ENCODE results near the gene MINK1.

Gene MINK1

GRCh38 chr17:4839221-4839620 lies 6.1 kb downstream of the MINK1 start:
- Mint-ChIP-seq H3K36me3 (ENCODE audit: low read depth) (peaks cover 10% of the 10 kb centered on the region), H3K9me3 (no peaks in the 10 kb centered on the region), H3K4me1 (peaks cover 60% of the 10 kb centered on the region), H3K27me3 (ENCODE audit: low read depth, poor library complexity) (no peaks in the 10 kb centered on the region), H3K27ac (peak overlapping the region; percentile 39), H3K4me3 (no peak overlapping the region)
- TF ChIP-seq CTCF (IDR thresholded peaks at IDR 0.05): no peak
- no peak for DNase-seq

- peaks cover 20% of the 10 kb centered on the region for H3K36me3 Mint-ChIP-seq (ENCODE audit: low read depth)
- no peak for DNase-seq
- no peak for TF ChIP-seq CTCF (IDR thresholded peaks at IDR 0.05)
- H3K4me3 Mint-ChIP-seq: no peak overlapping the region
- H3K9me3 Mint-ChIP-seq: no peaks in the 10 kb centered on the region
- H3K4me1 Mint-ChIP-seq: peaks cover 51% of the 10 kb centered on the region
- peaks cover 4% of the 10 kb centered on the region for H3K27me3 Mint-ChIP-seq (ENCODE audit: low read depth, poor library complexity)
- peak overlapping the region; percentile 0 for H3K27ac Mint-ChIP-seq
These were observed 7.1 kb downstream of the MINK1 start for GRCh38 chr17:4839965-4840892.

GRCh38 chr17:4840893-4841242 lies 7.7 kb downstream of the MINK1 start:
- peaks cover 23% of the 10 kb centered on the region for H3K36me3 Mint-ChIP-seq (ENCODE audit: low read depth)

GRCh38 chr17:4842376-4842775 lies 9.2 kb downstream of the MINK1 start:
- no peak for DNase-seq
- Mint-ChIP-seq H3K27me3 (ENCODE audit: low read depth, poor library complexity) (peaks cover 4% of the 10 kb centered on the region), H3K9me3 (no peaks in the 10 kb centered on the region), H3K36me3 (ENCODE audit: low read depth) (peaks cover 23% of the 10 kb centered on the region), H3K4me1 (peaks cover 45% of the 10 kb centered on the region), H3K4me3 (no peak overlapping the region), H3K27ac (peak overlapping the region; percentile 45)
- TF ChIP-seq CTCF (IDR thresholded peaks at IDR 0.05): no peak

More at GRCh38 chr17:4840893-4841242, 7.7 kb downstream of the MINK1 start:
- peaks cover 4% of the 10 kb centered on the region for H3K27me3 Mint-ChIP-seq (ENCODE audit: low read depth, poor library complexity)
- TF ChIP-seq CTCF (IDR thresholded peaks at IDR 0.05): no peak
- no peak for DNase-seq
- no peak overlapping the region for H3K27ac Mint-ChIP-seq
- H3K4me3 Mint-ChIP-seq: no peak overlapping the region
- no peaks in the 10 kb centered on the region for H3K9me3 Mint-ChIP-seq
- peaks cover 47% of the 10 kb centered on the region for H3K4me1 Mint-ChIP-seq

GRCh38 chr17:4843321-4844000 lies 10.3 kb downstream of the MINK1 start:
- H3K4me3 Mint-ChIP-seq: no peak overlapping the region
- H3K36me3 Mint-ChIP-seq (ENCODE audit: low read depth): peaks cover 23% of the 10 kb centered on the region
- no peaks in the 10 kb centered on the region for H3K9me3 Mint-ChIP-seq
- TF ChIP-seq CTCF (IDR thresholded peaks at IDR 0.05): no peak
- H3K27ac Mint-ChIP-seq: no peak overlapping the region
- no peak for DNase-seq
- peaks cover 4% of the 10 kb centered on the region for H3K27me3 Mint-ChIP-seq (ENCODE audit: low read depth, poor library complexity)
- peaks cover 42% of the 10 kb centered on the region for H3K4me1 Mint-ChIP-seq
